Activated CD4-positive, alpha-beta T cell treated with anti-CD3 and anti-CD28 coated beads for 36 hours (primary cell): ENCODE data around the gene RPF1. TPM values are rescaled to one million over a fixed set of nuclear protein-coding genes. Genes with fewer than 3 reads are reported as not detected.
A peak's percentile ranks its signal among the peaks of the same experiment; 100 is the strongest.

Source experiments
- ATAC-seq: fragments of 200-7000 bp; cut with Tn5 transposase; one replicate; pipeline ENCODE4 v1.10.0; 2021; ENCODE audit warnings: mild to moderate bottlenecking, moderate library complexity
- CTCF ChIA-PET: fragments of 350-600 bp; sonication (Branson Sonifier 250); formaldehyde crosslinking; loops from one replicate; lab custom pipeline; 2021; ENCODE audit warnings: antibody characterized with exemption; lab: Charles Lee
- POLR2A ChIA-PET: fragments of 350-600 bp; sonication (Branson Sonifier 250); formaldehyde crosslinking; loops from one replicate; lab custom pipeline; 2021; ENCODE audit warnings: antibody characterized with exemption, inconsistent platforms; lab: Charles Lee
- DNase-seq: peaks from one replicate; pipeline ENCODE4 v3.0.0-alpha.2; 2020
- H3K27ac Mint-ChIP-seq: one replicate; pipeline ENCODE4 v1.8.0; 2021; ENCODE audit warnings: mixed read lengths
- H3K27me3 Mint-ChIP-seq: one replicate; pipeline ENCODE4 v1.8.0; 2021; ENCODE audit warnings: mixed read lengths
- H3K36me3 Mint-ChIP-seq: one replicate; pipeline ENCODE4 v1.8.0; 2021; ENCODE audit warnings: low read depth, mixed read lengths
- H3K4me1 Mint-ChIP-seq: one replicate; pipeline ENCODE4 v1.8.0; 2021; ENCODE audit warnings: mixed read lengths
- H3K4me3 Mint-ChIP-seq: one replicate; pipeline ENCODE4 v1.8.0; 2021; ENCODE audit warnings: mild to moderate bottlenecking, moderate library complexity, mixed read lengths
- H3K9me3 Mint-ChIP-seq: one replicate; pipeline ENCODE4 v1.8.0; 2021; ENCODE audit warnings: low read depth, mixed read lengths
- intact Hi-C, 2 experiments: fragments of 100-400 bp; cut with DNase I in 1 of 2; cut with micrococcal nuclease in 1 of 2; formaldehyde crosslinking; loops; one replicate each; pipeline versions ENCODE4 v1.14.2 to v1.15.1; 2022 to 2024; cut with DNase I, micrococcal nuclease
- total RNA-seq, 2 experiments: library from RNA; stranded (reverse); gene quantifications; one replicate each; pipeline ENCODE4 v1.2.3, GENCODE V29; 2021

The RPF1 gene
- total RNA-seq, 2 experiments from 2014 or later: 59.1 to 70.2 TPM

- Mint-ChIP-seq H3K27me3 (no peaks in the 10 kb centered on the region), H3K4me3 (no peak overlapping the region), H3K4me1 (peaks cover 24% of the 10 kb centered on the region), H3K27ac (no peak overlapping the region), H3K9me3 (no peaks in the 10 kb centered on the region), H3K36me3 (peaks cover 48% of the 10 kb centered on the region)
- intact Hi-C loops: no loop called here
- DNase-seq (no peak), ATAC-seq (no peak)
- CTCF ChIA-PET: interaction anchor here (0.8 to 1.1 kb wide), 5 partner anchors 8 to 264 kb away, joined by 3 to 8 read pairs (median 4); partner anchors contain the start of gene RPF1
- POLR2A ChIA-PET: interaction anchor here (0.7 to 1.2 kb wide), 2 partner anchors 14 to 508 kb away, joined by 3 to 5 read pairs; no protein-coding TSS in a partner anchor
These were observed 10.7 kb downstream of the RPF1 start for GRCh38 chr1:84489766-84490165.

- DNase-seq: no peak
- POLR2A ChIA-PET: interaction anchor here (0.6 kb wide), 1 partner anchor 11 kb away, joined by 3 read pairs; no protein-coding TSS in a partner anchor
- CTCF ChIA-PET: interaction anchor here (0.6 to 1.7 kb wide), 2 partner anchors 10 to 1015 kb away, joined by 3 read pairs; no protein-coding TSS in a partner anchor
- Mint-ChIP-seq H3K4me1 (peaks cover 8% of the 10 kb centered on the region), H3K4me3 (no peak overlapping the region), H3K36me3 (peaks cover 49% of the 10 kb centered on the region), H3K27ac (peak overlapping the region; percentile 19), H3K9me3 (no peaks in the 10 kb centered on the region), H3K27me3 (no peaks in the 10 kb centered on the region)
- ATAC-seq: no peak
- intact Hi-C loops: no loop called here
These were observed 13.7 kb downstream of the RPF1 start for GRCh38 chr1:84492726-84493125.

- CTCF ChIA-PET: interaction anchor here (0.6 to 0.7 kb wide), 2 partner anchors 13 to 84 kb away, joined by 3 to 4 read pairs; no protein-coding TSS in a partner anchor
- POLR2A ChIA-PET: no interaction called here
- Mint-ChIP-seq H3K27ac (peak overlapping the region; percentile 44), H3K9me3 (no peaks in the 10 kb centered on the region), H3K4me3 (no peak overlapping the region), H3K27me3 (no peaks in the 10 kb centered on the region), H3K36me3 (peaks cover 56% of the 10 kb centered on the region), H3K4me1 (peaks cover 11% of the 10 kb centered on the region)
- ATAC-seq (peak; percentile 53), DNase-seq (no peak)
- intact Hi-C loops: no loop called here
These were observed 14.7 kb downstream of the RPF1 start for GRCh38 chr1:84493747-84494146.

- peaks cover 60% of the 10 kb centered on the region for H3K36me3 Mint-ChIP-seq
- ATAC-seq: no peak
- POLR2A ChIA-PET: no interaction called here
These were observed 17.4 kb downstream of the RPF1 start for GRCh38 chr1:84496498-84496897.

GRCh38 chr1:84497631-84498275 is 18.7 kb downstream of the RPF1 start:
- ATAC-seq (no peak), DNase-seq (no peak)
- no peak overlapping the region for H3K4me3 Mint-ChIP-seq
- H3K9me3 Mint-ChIP-seq: no peaks in the 10 kb centered on the region
- peaks cover 29% of the 10 kb centered on the region for H3K4me1 Mint-ChIP-seq
- CTCF ChIA-PET: interaction anchor here (0.6 to 1.0 kb wide), 2 partner anchors 8 to 901 kb away, joined by 3 read pairs; no protein-coding TSS in a partner anchor
- intact Hi-C loops: no loop called here
- POLR2A ChIA-PET: interaction anchor here (1.4 kb wide), 1 partner anchor 76 kb away, joined by 3 read pairs; no protein-coding TSS in a partner anchor
- no peaks in the 10 kb centered on the region for H3K27me3 Mint-ChIP-seq
- no peak overlapping the region for H3K27ac Mint-ChIP-seq
- H3K36me3 Mint-ChIP-seq: peaks cover 52% of the 10 kb centered on the region

More at GRCh38 chr1:84496498-84496897, 17.4 kb downstream of the RPF1 start:
- no peaks in the 10 kb centered on the region for H3K9me3 Mint-ChIP-seq
- intact Hi-C loops: no loop called here
- H3K4me3 Mint-ChIP-seq: no peak overlapping the region
- DNase-seq: no peak
- CTCF ChIA-PET: interaction anchor here (1.4 kb wide), 1 partner anchor 20 kb away, joined by 3 read pairs; no protein-coding TSS in a partner anchor
- no peaks in the 10 kb centered on the region for H3K27me3 Mint-ChIP-seq
- no peak overlapping the region for H3K27ac Mint-ChIP-seq
- peaks cover 26% of the 10 kb centered on the region for H3K4me1 Mint-ChIP-seq

GRCh38 chr1:84502927-84503326 is 23.9 kb downstream of the RPF1 start:
- Mint-ChIP-seq H3K4me1 (peaks cover 45% of the 10 kb centered on the region), H3K36me3 (peaks cover 37% of the 10 kb centered on the region), H3K27ac (no peak overlapping the region), H3K4me3 (no peak overlapping the region), H3K27me3 (no peaks in the 10 kb centered on the region), H3K9me3 (no peaks in the 10 kb centered on the region)
- CTCF ChIA-PET: interaction anchor here (1.1 to 2.2 kb wide), 3 partner anchors 11 to 117 kb away, joined by 3 to 10 read pairs (median 3); no protein-coding TSS in a partner anchor
- POLR2A ChIA-PET: interaction anchor here (1.1 kb wide), 1 partner anchor 23 kb away, joined by 3 read pairs; no protein-coding TSS in a partner anchor
- DNase-seq (no peak), ATAC-seq (no peak)
- intact Hi-C loops: loop anchor here (10.0 kb wide), 3 partner anchors 358 to 772 kb away; partner anchors contain the start of genes BCL10 (in 1 of the 2), MCOLN2 (in 1 of the 2) and PRKACB (in 1 of the 2)

- H3K27ac Mint-ChIP-seq: peak overlapping the region; percentile 100
- H3K36me3 Mint-ChIP-seq: peaks cover 30% of the 10 kb centered on the region
- H3K9me3 Mint-ChIP-seq: peaks cover 4% of the 10 kb centered on the region
- intact Hi-C loops: loop anchor here (1.0 to 10.0 kb wide), 6 partner anchors 114 to 770 kb away; partner anchors contain the start of genes BCL10 (in 1 of the 2), MCOLN2 (in 1 of the 2), PRKACB (in 1 of the 2) and SYDE2 (in 1 of the 2)
- DNase-seq (peak; percentile 12), ATAC-seq (peak; percentile 11)
- POLR2A ChIA-PET: interaction anchor here (0.7 to 1.4 kb wide), 6 partner anchors 15 to 351 kb away, joined by 3 to 9 read pairs (median 4); partner anchors contain the start of gene CTBS
- H3K27me3 Mint-ChIP-seq: no peaks in the 10 kb centered on the region
- peaks cover 38% of the 10 kb centered on the region for H3K4me1 Mint-ChIP-seq
- CTCF ChIA-PET: interaction anchor here (0.5 to 2.8 kb wide), 5 partner anchors 15 to 164 kb away, joined by 3 to 11 read pairs (median 6); partner anchors contain the start of gene CTBS
- peak overlapping the region; percentile 96 for H3K4me3 Mint-ChIP-seq
These were observed 25.8 kb downstream of the RPF1 start for GRCh38 chr1:84504580-84505492.

- H3K4me3 Mint-ChIP-seq: peak overlapping the region; percentile 96
- H3K9me3 Mint-ChIP-seq: peaks cover 4% of the 10 kb centered on the region
- H3K27ac Mint-ChIP-seq: peak overlapping the region; percentile 100
- ChIA-PET CTCF (interaction anchor here (0.8 to 2.8 kb wide), 6 partner anchors 27 to 248 kb away, joined by 3 to 11 read pairs (median 3); partner anchors contain the start of genes CTBS and RPF1), POLR2A (interaction anchor here (0.7 to 1.6 kb wide), 7 partner anchors 25 to 361 kb away, joined by 3 to 20 read pairs (median 5); partner anchors contain the start of genes CTBS and PRKACB)
- no peaks in the 10 kb centered on the region for H3K27me3 Mint-ChIP-seq
- DNase-seq (no peak), ATAC-seq (peak; percentile 7)
- peaks cover 34% of the 10 kb centered on the region for H3K4me1 Mint-ChIP-seq
- intact Hi-C loops: loop anchor here (1.0 to 10.0 kb wide), 14 partner anchors 26 to 769 kb away; partner anchors contain the start of genes CTBS (in 2 of the 2), RPF1 (in 2 of the 2), SSX2IP (in 2 of the 2) and BCL10 (in 1 of the 2)
- peaks cover 26% of the 10 kb centered on the region for H3K36me3 Mint-ChIP-seq
These were observed 26.5 kb downstream of the RPF1 start for GRCh38 chr1:84505493-84506001.

- CTCF ChIA-PET: interaction anchor here (0.8 to 2.8 kb wide), 8 partner anchors 28 to 356 kb away, joined by 3 to 11 read pairs (median 3); partner anchors contain the start of genes CTBS and RPF1
- DNase-seq: peak; percentile 99
- Mint-ChIP-seq H3K27ac (peak within 1 kb of the TSS; percentile 100), H3K4me3 (peak within 1 kb of the TSS; percentile 96), H3K27me3 (no peaks in the 10 kb centered on the region), H3K4me1 (peaks cover 29% of the 10 kb centered on the region), H3K36me3 (peaks cover 21% of the 10 kb centered on the region), H3K9me3 (peaks cover 4% of the 10 kb centered on the region)
- intact Hi-C loops: loop anchor here (1.0 to 10.0 kb wide), 13 partner anchors 27 to 769 kb away; partner anchors contain the start of genes CTBS (in 2 of the 2), RPF1 (in 2 of the 2), SSX2IP (in 2 of the 2) and BCL10 (in 1 of the 2)
- peak; percentile 91 for ATAC-seq
- POLR2A ChIA-PET: interaction anchor here (0.6 to 1.6 kb wide), 7 partner anchors 16 to 362 kb away, joined by 3 to 20 read pairs (median 5); partner anchors contain the start of genes CTBS and PRKACB
These were observed 27.1 kb downstream of the RPF1 start, which contains the start of the genes GNG5 and SPATA1 for GRCh38 chr1:84506002-84506728. Gene GNG5, minus strand, starts transcription at chr1:84506581. Its CDS starts 490 bp downstream, at chr1:84506091. Gene SPATA1, plus strand, starts transcription at chr1:84506386. Its CDS starts 9,974 bp downstream, at chr1:84516360.
